ENCODE results near the gene ZSWIM7.
"Not testable (repeated sequence)": the region's sequence is repeated elsewhere in the genome, so short reads cannot be mapped to it uniquely, and the experiment has no call there.

Gene ZSWIM7

DNA sequence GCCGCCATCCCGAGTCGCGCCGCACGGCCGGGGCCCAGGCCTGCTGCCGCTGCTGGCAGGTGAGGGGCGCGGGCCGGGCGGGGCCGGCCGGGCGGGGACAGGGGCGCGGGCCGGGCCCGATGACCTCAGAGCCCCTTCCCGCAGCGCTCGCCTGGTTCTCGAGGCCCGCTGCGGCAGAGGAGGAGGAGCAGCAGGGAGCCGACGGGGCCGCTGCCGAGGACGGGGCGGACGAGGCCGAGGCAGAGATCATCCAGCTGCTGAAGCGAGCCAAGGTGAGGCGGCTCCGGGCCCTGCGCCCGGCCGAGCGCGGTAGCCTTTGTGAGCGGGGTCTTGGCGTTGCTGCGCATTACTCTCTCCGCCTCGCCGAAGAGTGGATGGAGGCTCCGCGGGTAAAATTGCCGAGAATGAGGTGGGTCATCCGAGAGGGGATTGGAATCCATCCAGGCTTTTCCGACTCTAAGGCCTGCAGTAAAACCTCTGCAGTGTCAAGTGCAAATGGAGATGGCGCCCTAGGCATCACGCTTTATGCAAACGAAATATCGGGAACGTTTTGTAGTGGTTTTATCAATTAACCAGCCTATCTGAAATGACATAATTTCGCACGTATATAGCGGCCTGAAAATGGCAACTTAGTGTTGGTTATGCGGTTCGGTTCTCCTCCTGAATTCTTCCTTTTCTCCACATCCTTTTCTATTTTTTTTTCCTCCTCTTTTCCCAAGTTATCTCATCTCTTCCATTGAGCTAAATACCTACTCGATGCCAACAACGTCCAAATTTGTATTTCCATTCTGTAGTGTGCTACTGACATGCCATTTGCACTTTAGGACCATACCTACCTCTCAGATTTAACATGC is 697 bp upstream of the ZSWIM7 start:
- in situ Hi-C loops (cut with MboI; ENCODE audit: low sequenced_read_pairs): no loop called here

DNA sequence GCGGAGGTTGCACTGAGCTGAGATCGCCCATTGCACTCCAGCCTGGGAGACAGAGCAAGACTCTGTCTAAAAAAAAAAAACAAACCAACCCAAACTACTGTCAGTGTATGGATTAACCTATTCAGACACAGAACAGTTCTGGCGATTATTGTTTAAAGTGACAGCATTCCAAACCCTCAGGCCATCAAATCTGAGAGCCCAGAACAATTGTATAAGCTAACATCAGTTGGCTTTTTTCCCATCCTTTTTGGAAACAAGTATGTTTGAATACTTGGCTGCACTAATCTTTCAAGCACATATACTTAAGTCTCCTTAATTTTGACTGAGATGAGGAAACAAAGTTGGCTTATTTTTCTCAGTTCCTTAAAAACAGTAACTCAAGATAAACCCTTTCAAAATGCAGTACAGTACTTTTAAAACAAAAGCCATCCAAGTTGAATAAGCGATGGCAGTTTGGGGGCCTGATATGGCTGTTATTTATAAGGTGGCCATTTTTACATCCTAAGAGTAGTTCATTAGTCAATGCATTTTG is 1.4 kb downstream of the ZSWIM7 start:
- in situ Hi-C loops (cut with MboI; ENCODE audit: low sequenced_read_pairs): no loop called here

DNA sequence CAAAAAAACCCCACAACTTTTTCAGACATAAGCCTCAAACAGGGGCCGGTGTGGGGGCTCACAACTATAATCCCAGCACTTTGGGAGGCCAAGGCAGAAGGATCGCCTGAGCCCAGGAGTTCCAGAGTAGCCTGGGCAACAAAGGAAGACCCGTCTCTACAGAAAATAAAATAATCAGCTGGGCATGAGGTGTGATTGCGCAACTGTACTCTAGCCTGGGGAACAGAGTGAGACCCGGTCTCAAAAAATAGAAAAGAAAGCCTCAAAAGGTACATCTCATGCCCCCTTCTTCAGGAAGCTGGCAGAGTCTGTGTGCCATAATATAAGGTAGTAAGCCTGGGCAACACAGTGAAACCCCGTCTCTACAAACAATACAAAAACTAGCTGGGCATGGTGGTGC is 3.2 kb downstream of the ZSWIM7 start:
- in situ Hi-C loops (cut with MboI; ENCODE audit: low sequenced_read_pairs): no loop called here

- in situ Hi-C loops (cut with MboI; ENCODE audit: low sequenced_read_pairs): no loop called here
These were observed 17.6 kb downstream of the ZSWIM7 start for GRCh38 chr17:15981646-15982580.

DNA sequence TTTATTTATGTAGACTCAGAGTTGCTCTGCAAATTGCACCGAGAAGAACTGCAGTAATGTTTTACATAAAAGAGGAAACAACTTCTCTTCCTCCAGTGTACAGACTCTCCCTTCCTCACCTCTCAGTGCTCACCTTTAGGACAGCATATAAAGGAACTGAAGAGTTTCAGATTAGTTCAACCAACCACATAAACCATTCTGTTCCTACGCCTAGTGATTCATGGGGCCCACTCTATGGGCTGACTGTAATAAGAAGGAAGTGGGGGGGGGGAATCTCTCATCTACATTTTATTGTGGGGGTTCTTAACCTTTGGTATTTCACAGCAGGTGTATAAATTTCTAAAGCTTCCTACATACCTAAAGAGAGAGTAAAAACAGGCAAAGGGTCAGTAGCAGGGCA is 18.3 kb downstream of the ZSWIM7 start:
- in situ Hi-C loops (cut with MboI; ENCODE audit: low sequenced_read_pairs): no loop called here

DNA sequence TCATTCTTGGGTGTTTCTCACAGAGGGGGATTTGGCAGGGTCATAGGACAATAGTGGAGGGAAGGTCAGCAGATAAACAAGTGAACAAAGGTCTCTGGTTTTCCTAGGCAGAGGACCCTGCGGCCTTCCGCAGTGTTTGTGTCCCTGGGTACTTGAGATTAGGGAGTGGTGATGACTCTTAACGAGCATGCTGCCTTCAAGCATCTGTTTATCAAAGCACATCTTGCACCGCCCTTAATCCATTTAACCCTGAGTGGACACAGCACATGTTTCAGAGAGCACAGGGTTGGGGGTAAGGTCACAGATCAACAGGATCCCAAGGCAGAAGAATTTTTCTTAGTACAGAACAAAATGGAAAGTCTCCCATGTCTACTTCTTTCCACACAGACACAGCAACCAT is 20.5 kb downstream of the ZSWIM7 start:
- in situ Hi-C loops (cut with MboI; ENCODE audit: low sequenced_read_pairs): not testable (repeated sequence)

- in situ Hi-C loops (cut with MboI; ENCODE audit: low sequenced_read_pairs): no loop called here
These were observed 20.9 kb downstream of the ZSWIM7 start for GRCh38 chr17:15978606-15979005.

- in situ Hi-C loops (cut with MboI; ENCODE audit: low sequenced_read_pairs): no loop called here
These were observed 21.6 kb downstream of the ZSWIM7 start for GRCh38 chr17:15977894-15978293.

GRCh38 chr17:15973834-15974233 is 25.7 kb downstream of the ZSWIM7 start:
- in situ Hi-C loops (cut with MboI; ENCODE audit: low sequenced_read_pairs): no loop called here

DNA sequence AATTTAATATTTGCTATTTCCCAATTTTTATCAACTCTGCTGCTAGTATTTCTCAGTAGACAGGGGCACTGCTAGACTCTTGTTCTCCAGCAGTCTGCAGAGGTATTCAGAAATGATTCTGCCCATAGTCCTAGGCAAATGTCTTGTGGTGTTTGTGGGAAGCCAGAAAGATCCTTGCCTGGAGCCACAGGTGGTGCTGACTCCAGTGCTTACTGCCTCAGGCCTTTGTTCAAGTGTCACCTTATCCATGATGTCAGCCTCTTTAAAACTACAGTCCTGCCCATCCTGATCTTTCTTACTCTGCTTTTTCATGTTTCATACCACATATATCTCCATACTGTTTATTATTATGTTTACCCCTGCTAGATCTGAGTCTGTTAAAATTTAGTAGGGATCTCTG is 26.5 kb downstream of the ZSWIM7 start:
- in situ Hi-C loops (cut with MboI; ENCODE audit: low sequenced_read_pairs): no loop called here

- in situ Hi-C loops (cut with MboI; ENCODE audit: low sequenced_read_pairs): no loop called here
These were observed 27.0 kb downstream of the ZSWIM7 start for GRCh38 chr17:15972497-15972951.

DNA sequence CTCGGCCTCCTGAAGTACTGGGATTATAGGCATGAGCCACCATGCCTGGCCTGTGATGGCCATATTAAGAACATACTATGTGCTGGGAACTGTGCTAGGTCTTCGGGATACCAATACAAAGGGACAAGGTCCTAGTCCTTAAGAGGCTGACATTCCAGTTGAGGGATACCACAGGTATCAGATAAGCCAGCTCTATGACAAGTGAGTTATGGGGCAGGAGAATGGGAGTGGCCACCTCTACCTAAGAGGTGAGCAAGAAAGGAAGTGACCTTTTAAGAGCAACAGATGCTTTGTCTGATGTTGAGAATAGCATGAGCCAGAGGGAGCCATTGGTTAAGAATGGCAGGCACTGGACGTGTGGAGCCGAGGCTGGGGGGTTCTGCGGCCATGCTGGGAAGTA is 27.6 kb downstream of the ZSWIM7 start:
- in situ Hi-C loops (cut with MboI; ENCODE audit: low sequenced_read_pairs): no loop called here

DNA sequence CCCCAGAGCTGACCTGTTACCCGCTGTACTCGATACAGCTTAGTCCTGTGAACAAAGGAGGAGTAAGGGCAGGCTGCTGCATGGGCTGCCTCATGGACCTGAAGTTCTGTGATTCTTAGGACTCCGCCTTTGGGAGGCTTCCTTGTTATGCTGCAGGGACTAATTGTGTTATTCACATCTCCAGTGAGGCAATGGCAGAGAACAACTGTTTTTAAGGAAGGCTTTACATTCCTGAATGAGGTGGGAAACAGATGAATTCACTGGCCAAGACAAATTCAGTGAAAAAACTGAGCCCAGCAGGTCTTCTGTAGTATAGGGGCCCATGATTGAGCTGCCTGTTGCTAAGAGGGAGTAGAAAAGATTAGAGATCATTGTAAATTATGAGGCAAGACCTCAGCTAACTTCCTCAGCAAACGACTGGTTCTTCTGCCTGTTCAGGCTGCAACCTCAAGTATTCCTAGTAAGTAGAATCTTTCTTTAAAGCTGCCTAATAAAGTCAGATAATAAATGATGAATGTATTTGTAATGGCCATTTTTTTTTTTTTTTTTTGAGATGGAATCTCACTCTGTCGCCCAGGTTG is 28.3 kb downstream of the ZSWIM7 start:
- in situ Hi-C loops (cut with MboI; ENCODE audit: low sequenced_read_pairs): no loop called here

DNA sequence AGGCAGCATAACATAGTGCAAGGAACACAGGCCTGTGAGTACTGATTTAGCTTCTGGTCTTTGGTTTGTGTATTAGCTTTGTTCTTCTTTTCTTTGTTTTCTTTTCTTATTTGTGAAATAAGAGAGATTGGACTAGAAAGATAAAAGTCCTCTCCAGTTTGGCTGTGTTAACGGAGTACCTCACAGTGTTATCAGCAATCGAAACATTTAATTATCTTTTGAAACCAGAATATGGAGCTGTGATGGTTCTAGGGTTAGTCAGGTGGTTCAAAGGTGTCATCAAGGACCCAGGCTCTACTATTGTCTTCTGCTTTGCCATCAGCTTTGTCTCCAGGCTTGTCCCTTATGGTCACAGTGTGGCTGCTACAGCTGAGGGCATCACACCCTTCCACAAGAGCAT is 29.0 kb downstream of the ZSWIM7 start:
- in situ Hi-C loops (cut with MboI; ENCODE audit: low sequenced_read_pairs): no loop called here

GRCh38 chr17:15969463-15969862 is 30.0 kb downstream of the ZSWIM7 start:
- in situ Hi-C loops (cut with MboI; ENCODE audit: low sequenced_read_pairs): no loop called here

DNA sequence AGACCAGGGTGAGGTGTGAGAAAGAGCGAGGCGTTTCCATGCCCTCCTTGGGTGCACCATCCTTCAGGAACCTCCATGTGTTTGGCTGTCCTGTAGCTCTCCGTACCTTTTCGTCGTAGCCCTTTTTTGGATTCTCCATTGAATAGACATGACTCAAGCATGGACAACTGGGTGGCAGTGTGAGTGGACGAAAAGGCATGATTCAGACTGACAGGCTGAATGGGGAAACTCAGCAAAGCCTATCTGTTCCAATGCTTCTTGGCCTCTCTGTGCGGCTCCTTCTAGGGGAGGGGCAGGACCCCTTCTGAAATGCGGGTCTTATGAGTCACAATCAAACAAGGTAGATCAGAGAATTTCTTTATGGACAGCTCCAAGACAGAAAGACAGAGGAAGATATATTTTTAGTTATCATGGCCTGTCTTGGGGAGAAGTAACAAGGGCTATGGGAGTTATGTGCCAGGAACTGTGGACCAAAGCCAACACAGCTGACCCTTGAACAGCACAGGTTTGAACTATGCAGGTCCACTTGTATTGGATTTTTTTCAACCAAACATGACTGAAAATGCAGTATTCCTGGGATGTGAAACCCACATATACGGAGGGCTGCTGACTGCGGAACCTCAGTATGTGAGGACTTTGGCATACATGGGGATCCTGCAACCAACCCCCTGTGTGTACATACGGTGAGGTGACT is 31.7 kb downstream of the ZSWIM7 start:
- in situ Hi-C loops (cut with MboI; ENCODE audit: low sequenced_read_pairs): no loop called here

- in situ Hi-C loops (cut with MboI; ENCODE audit: low sequenced_read_pairs): no loop called here
These were observed 32.6 kb downstream of the ZSWIM7 start for GRCh38 chr17:15966879-15967248.

- in situ Hi-C loops (cut with MboI; ENCODE audit: low sequenced_read_pairs): no loop called here
These were observed 33.2 kb downstream of the ZSWIM7 start for GRCh38 chr17:15966183-15966878.

DNA sequence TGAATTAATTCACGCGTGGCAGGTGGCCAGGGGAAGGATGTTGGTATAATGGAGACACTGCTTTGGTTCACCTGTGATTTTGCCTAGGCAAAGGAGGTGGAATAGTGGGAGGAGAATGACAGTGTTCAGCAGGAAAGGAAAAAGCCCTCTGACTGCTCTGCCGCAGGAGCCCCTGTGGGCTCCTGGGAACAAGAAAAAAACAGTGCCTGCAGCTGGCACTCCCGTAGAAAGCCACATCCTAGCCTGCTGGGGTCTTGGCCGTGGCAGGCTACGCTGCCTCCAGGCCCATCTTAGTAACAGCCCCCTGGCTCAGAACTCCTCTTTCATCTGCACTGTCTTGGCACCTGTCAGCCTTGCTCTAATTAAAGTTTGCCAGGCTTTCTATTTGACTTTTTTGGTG is 34.0 kb downstream of the ZSWIM7 start:
- in situ Hi-C loops (cut with MboI; ENCODE audit: low sequenced_read_pairs): no loop called here

- in situ Hi-C loops (cut with MboI; ENCODE audit: low sequenced_read_pairs): no loop called here
These were observed 35.8 kb downstream of the ZSWIM7 start for GRCh38 chr17:15963670-15964110.

Data from hTERT RPE-1 (cell line).